HG02840 (cell line): ENCODE data around the gene APBB1.

ENCODE experiments used
- ATAC-seq: cut with Tn5 transposase; IDR thresholded peaks from one replicate; pipeline ENCODE4 v1.9.1; 2021; ENCODE audit warnings: mild to moderate bottlenecking, moderate library complexity, moderate number of reproducible peaks; ENCODE audit not compliant: unreplicated experiment, low FRiP score

The APBB1 gene

GRCh38 chr11:6354651-6355485 is 64.0 kb downstream of the APBB1 start:
- no peak for ATAC-seq

DNA sequence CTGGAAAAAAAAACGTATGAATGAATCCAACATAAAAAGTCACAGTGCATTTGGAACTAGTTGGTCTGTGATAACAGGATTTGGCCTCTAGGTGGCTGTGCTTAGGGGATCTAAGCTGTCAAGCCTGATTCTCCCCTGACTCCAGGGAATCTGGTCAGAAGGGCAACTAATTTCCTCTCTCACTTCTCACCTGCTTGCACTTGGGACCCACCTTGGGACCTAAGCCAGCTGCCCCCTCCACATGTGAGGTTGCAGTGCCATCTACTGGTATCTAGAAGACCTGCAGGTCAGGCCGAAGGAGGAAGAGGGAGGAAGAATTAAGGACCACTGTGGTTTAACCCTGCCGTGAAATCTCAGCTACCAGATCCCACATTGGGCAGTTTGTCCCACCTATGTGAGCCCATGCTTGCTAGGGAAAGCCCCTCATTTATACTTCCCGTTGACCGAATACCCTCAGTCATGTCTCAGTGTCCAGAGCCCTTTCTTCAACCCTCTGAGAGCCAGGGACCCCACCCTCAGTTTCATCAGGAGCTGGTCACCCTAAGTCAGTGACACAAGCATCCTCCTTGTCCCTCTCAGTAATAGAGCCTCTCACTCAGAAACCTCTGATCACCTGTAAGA is 65.4 kb downstream of the APBB1 start:
- peak; percentile 66 for ATAC-seq

DNA sequence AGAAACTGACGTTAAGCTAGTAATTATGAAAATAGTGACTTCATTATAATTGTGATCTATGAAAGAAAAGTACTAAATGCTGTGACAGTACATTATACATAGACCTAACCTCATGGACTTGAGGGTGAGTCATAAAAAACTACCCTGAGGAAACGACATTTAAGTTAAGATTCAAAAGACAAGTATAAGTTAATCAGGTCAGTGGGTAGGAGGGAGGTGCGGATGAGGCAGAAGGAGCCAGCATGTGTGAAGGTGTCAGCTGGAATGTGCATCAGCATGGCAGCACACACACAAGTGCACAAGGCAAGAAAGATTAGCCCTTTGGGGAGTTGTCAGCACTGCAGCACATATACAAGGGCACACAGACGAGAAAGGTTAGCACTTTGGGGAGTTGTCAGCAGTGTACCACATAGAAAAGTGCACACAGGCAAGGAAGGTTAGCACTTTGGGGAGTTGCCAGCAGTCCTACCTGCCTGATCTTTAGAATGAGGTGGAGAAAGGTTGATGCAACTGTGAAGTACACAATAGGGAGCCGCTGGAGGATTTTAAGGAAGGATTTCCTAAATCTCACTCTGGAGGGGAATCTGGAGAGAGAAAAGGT is 67.0 kb downstream of the APBB1 start:
- no peak for ATAC-seq

- ATAC-seq, result no peak
Measured at GRCh38 chr11:6350486-6350885, 68.4 kb downstream of the APBB1 start.

DNA sequence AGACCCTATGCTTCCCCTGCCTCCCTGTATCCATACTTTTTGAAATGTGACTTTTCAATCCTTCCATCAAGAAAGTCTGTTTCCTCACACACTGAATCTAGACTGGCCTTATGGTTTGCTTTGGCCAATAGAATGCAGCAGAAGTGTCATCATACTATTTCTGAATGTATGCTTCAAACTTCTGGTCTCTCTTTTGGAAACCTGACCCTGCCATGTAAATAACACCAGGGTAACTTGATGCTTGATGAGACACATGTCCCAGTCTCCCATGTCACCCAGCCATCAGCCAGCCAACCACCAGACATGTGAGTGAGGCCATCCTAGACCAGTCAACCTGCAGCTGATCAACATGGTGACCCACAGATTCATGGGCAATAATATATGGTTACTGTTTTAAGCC is 68.9 kb downstream of the APBB1 start:
- no peak for ATAC-seq

- ATAC-seq, result no peak
Measured at GRCh38 chr11:6345366-6345765, 73.5 kb downstream of the APBB1 start.
